Upper lobe of right lung (tissue), 1 donor: ENCODE measurements around the gene FLAD1. TPM values are rescaled to one million over a fixed set of nuclear protein-coding genes. Genes with fewer than 3 reads are reported as not detected.

Experiments
- ATAC-seq: fragments of 200-7000 bp; cut with Tn5 transposase; one replicate; pipeline ENCODE4 v1.9.1; 2020; ENCODE audit warnings: mild to moderate bottlenecking, moderate library complexity
- DNase-seq: peaks from one replicate; pipeline ENCODE4 v3.0.0-alpha.2; 2020
- H3K27ac ChIP-seq: fragments of 200-600 bp; one replicate; pipeline ENCODE4 v1.8.0; 2022
- H3K27me3 ChIP-seq: fragments of 200-600 bp; one replicate; pipeline ENCODE4 v1.8.0; 2022; ENCODE audit warnings: mild to moderate bottlenecking
- H3K36me3 ChIP-seq: fragments of 200-600 bp; one replicate; pipeline ENCODE4 v1.8.0; 2022
- H3K4me1 ChIP-seq: fragments of 200-600 bp; one replicate; pipeline ENCODE4 v1.8.0; 2022
- H3K4me3 ChIP-seq: fragments of 200-600 bp; one replicate; pipeline ENCODE4 v1.8.0; 2022; ENCODE audit warnings: mild to moderate bottlenecking
- H3K9me3 ChIP-seq: fragments of 200-600 bp; one replicate; pipeline ENCODE4 v1.8.0; 2022
- CTCF ChIP-seq: fragments of 200-600 bp; IDR thresholded peaks from one replicate; pipeline ENCODE4 v1.8.0; 2022; ENCODE audit warnings: antibody characterized with exemption
- intact Hi-C: fragments of 100-400 bp; cut with DNase I; formaldehyde crosslinking; loops from one replicate; pipeline ENCODE4 v1.11.0; 2022
- long read RNA-seq: library from polyadenylated mRNA; unstranded; transcript quantifications from one replicate; pipeline ENCODE4 v2.0.0, GENCODE V29; 2021
- total RNA-seq: library from RNA; stranded (reverse); fragmentation: NEBNext Ultra II Directional; extraction: Animal tissue kit (Norgen Biotek cat#: 25700); gene quantifications from one replicate; pipeline ENCODE4 v1.2.1, GENCODE V29; 2021
- donor health status: DM: no; HTN: yes; CAD: no; lungs with severe emphysema.

The FLAD1 gene
- total RNA-seq, result 29.0 TPM
- long read RNA-seq, transcript FLAD1-203 (8 exons, 1,730 nt), result major isoform, 10 of 23 reads
- long read RNA-seq, partial matches to known transcripts, result 7 of 23 reads
- long read RNA-seq, other reads (novel, unspliced or antisense), result 4 of 23 reads

DNA sequence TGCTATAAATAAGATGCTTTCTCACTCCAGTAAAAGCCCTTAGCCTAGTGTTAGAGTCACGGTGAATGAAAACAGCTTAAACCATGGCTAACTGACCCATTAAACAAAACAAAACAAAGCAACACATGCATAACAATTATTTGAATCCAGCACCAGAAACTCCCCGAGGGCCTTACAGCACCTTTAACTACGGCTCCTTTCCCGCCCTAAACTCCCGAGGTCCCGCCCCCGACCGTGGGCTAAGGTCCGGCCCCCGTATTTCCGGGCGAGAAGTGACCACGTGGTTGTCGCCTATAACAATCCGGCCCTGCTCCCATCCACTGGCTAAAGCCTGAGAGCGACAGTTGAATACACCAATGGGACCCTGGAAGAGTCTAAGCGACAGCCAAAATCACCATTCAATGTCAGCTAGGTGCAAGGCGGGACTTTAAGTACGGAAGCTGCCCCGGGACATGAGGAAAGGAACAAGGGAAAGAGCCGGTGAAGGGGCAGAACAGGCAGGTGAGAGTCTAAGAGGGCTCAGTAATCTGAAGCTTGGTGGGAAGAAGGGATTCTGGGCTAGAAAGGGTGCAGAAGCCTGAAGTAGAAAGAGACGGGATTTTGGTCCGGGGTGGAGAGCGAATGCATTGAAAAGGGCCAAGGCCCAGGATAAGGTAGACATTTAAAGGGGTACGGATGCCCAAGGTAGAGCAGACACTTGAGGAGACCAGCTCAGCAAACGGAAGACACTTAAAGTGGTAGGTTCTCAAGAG is at the start of gene FLAD1:
Gene FLAD1 (plus strand): TSS at position 448 of the 752 bp plus-strand sequence. CDS start 351 bp downstream, outside the sequence.
- DNase-seq (peak; percentile 96), ATAC-seq (peak; percentile 100)
- no peaks in the 10 kb centered on the region for H3K9me3 ChIP-seq
- H3K27me3 ChIP-seq, result no peaks in the 10 kb centered on the region
- H3K4me1 ChIP-seq, result peaks cover 16% of the 10 kb centered on the region
- intact Hi-C loops, result no loop called here
- H3K27ac ChIP-seq, result peak within 1 kb of the TSS; percentile 55
- peak within 1 kb of the TSS; percentile 92 for H3K4me3 ChIP-seq
- H3K36me3 ChIP-seq, result peaks cover 6% of the 10 kb centered on the region
- TF ChIP-seq CTCF, result no peak

GRCh38 chr1:154934358-154934948 is 48.7 kb upstream of the FLAD1 start:
- H3K4me3 ChIP-seq, result no peak overlapping the region
- peaks cover 18% of the 10 kb centered on the region for H3K4me1 ChIP-seq
- no peak for DNase-seq
- TF ChIP-seq CTCF, result no peak
- no peaks in the 10 kb centered on the region for H3K27me3 ChIP-seq
- intact Hi-C loops, result no loop called here
- no peaks in the 10 kb centered on the region for H3K9me3 ChIP-seq
- no peak overlapping the region for H3K27ac ChIP-seq
- peaks cover 11% of the 10 kb centered on the region for H3K36me3 ChIP-seq
- ATAC-seq, result no peak

- H3K4me3 ChIP-seq, result peak overlapping the region; percentile 71
- peaks cover 18% of the 10 kb centered on the region for H3K4me1 ChIP-seq
- no peak for ATAC-seq
- no peaks in the 10 kb centered on the region for H3K9me3 ChIP-seq
- H3K27ac ChIP-seq, result peak overlapping the region; percentile 99
- TF ChIP-seq CTCF, result no peak
- H3K27me3 ChIP-seq, result no peaks in the 10 kb centered on the region
- H3K36me3 ChIP-seq, result peaks cover 9% of the 10 kb centered on the region
- no peak for DNase-seq
- intact Hi-C loops, result no loop called here
Measured at GRCh38 chr1:154935749-154936554, 47.2 kb upstream of the FLAD1 start.

GRCh38 chr1:154936555-154937084 is 46.5 kb upstream of the FLAD1 start, which contains the start of gene PMVK:
Gene PMVK (minus strand): TSS chr1:154936719. CDS start chr1:154936685, 34 bp downstream.
- Histone ChIP-seq H3K4me3 (peak within 1 kb of the TSS; percentile 71), H3K36me3 (peaks cover 6% of the 10 kb centered on the region), H3K27me3 (no peaks in the 10 kb centered on the region), H3K4me1 (peaks cover 23% of the 10 kb centered on the region), H3K9me3 (no peaks in the 10 kb centered on the region), H3K27ac (peak within 1 kb of the TSS; percentile 99)
- DNase-seq, result peak; percentile 98
- peak; percentile 93 for ATAC-seq
- intact Hi-C loops, result no loop called here
- peak; percentile 35 for TF ChIP-seq CTCF
